Activated T-helper 2 cell treated with anti-CD3 and anti-CD28 coated beads, Interferon-gamma antibody, Interleukin-2, Interleukin-4, amounts not matched to agents 10 μg/mL and 5 μg/mL and 100 μg/mL, durations not matched to agents 14 hours and 24 hours and 36 hours (primary cell): ENCODE data around the gene GRM4. TPM values are rescaled to one million over a fixed set of nuclear protein-coding genes. Genes with fewer than 3 reads are reported as not detected.

Experiments
- DNase-seq: peaks from one replicate; pipeline ENCODE4 v3.0.0; 2021; ENCODE audit warnings: low spot score
- H3K27ac Mint-ChIP-seq: one replicate; pipeline ENCODE4 v1.8.0; 2021; ENCODE audit warnings: mixed read lengths
- H3K27me3 Mint-ChIP-seq: one replicate; pipeline ENCODE4 v1.8.0; 2021; ENCODE audit warnings: low read depth, mixed read lengths
- H3K36me3 Mint-ChIP-seq: one replicate; pipeline ENCODE4 v1.8.0; 2021; ENCODE audit warnings: low read depth, mixed read lengths
- H3K4me1 Mint-ChIP-seq: one replicate; pipeline ENCODE4 v1.8.0; 2021; ENCODE audit warnings: low read depth, mixed read lengths
- H3K4me3 Mint-ChIP-seq: one replicate; pipeline ENCODE4 v1.8.0; 2021; ENCODE audit warnings: low read depth, mild to moderate bottlenecking, moderate library complexity, mixed read lengths
- H3K9me3 Mint-ChIP-seq: one replicate; pipeline ENCODE4 v1.8.0; 2021; ENCODE audit warnings: mixed read lengths
- intact Hi-C: fragments of 100-400 bp; cut with micrococcal nuclease; formaldehyde crosslinking; loops from one replicate; pipeline ENCODE4 v1.15.1; 2023
- total RNA-seq: library from RNA; stranded (reverse); gene quantifications from 2 replicates; pipeline ENCODE4 v1.2.3, GENCODE V29; 2022

Gene GRM4
- total RNA-seq, 1 donor from 2014 or later = not detected

DNA sequence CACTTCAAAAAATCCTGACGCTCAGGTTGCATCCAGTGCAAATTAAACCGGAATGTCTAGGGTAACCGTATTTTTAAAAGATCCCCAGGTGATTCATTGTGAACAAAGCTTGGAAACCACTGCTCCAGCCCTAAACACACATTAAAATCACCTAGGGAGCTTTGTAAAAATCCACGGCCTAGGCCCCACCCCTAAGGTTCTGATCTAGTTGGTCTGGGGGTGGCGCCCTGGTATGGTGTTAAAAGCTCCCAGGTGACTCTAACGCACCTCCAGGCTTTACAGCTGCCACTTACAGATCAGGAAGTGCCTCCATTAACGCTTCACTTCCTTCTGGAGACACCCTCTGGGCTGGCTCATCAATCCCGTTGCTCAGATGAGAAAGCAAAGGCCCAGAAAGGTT is 92.2 kb downstream of the GRM4 start:
- Mint-ChIP-seq H3K27me3 (no peaks in the 10 kb centered on the region), H3K27ac (no peak overlapping the region)

GRCh38 chr6:34052918-34053608 is 92.8 kb downstream of the GRM4 start:
- Mint-ChIP-seq H3K27ac (no peak overlapping the region), H3K9me3 (no peaks in the 10 kb centered on the region), H3K36me3 (no peaks in the 10 kb centered on the region), H3K27me3 (no peaks in the 10 kb centered on the region), H3K4me1 (no peaks in the 10 kb centered on the region), H3K4me3 (no peak overlapping the region)
- no peak for DNase-seq
- intact Hi-C loops = no loop called here

More for the DNA sequence above, 92.2 kb downstream of the GRM4 start:
- H3K9me3 Mint-ChIP-seq = no peaks in the 10 kb centered on the region
- DNase-seq = no peak
- intact Hi-C loops = loop anchor here (2.0 kb wide), 1 partner anchor 101 kb away; no protein-coding TSS in a partner anchor
- no peaks in the 10 kb centered on the region for H3K4me1 Mint-ChIP-seq
- no peak overlapping the region for H3K4me3 Mint-ChIP-seq
- H3K36me3 Mint-ChIP-seq = no peaks in the 10 kb centered on the region

DNA sequence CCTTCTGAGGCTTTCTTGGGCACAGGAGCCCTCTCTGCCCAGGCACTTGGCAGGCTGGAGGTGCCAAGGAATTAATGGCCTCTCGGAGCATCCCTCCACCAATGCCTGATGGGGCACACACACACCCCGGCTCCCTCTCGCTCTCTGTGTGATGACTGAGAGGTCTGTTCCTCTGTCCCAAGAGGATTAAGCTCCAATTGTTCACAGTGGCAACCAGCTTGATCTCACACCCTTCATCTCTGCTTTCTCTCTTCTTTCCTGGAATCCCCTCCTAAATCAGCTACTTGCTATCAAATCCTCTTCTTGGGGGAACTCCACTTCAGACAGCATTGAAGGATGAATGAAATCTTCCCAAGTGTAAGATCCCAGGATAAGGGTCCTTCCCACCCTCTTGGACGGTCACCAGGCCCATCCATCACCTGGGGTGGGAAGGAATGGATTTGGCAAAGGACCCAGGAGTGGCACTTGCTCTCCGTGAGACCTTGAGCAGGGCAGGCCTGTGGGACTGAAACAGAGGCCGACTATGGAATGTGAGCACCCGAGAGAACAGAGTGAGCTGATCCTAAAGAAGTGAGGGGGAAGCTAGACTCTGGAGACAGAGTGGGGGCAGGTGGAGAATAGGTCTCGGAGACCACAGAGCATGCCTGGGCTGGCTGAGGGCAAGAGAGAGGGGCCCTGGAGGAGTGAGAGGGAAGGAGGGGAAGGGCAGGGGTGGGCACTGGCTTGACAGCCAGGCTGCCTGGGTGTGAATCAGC is 93.6 kb downstream of the GRM4 start:
- intact Hi-C loops = no loop called here
- H3K27me3 Mint-ChIP-seq = no peaks in the 10 kb centered on the region
- H3K36me3 Mint-ChIP-seq = no peaks in the 10 kb centered on the region
- H3K9me3 Mint-ChIP-seq = no peaks in the 10 kb centered on the region
- no peak overlapping the region for H3K27ac Mint-ChIP-seq
- no peaks in the 10 kb centered on the region for H3K4me1 Mint-ChIP-seq
- no peak for DNase-seq
- H3K4me3 Mint-ChIP-seq = no peak overlapping the region

- no peak overlapping the region for H3K4me3 Mint-ChIP-seq
- no peak for DNase-seq
- H3K4me1 Mint-ChIP-seq = no peaks in the 10 kb centered on the region
- H3K36me3 Mint-ChIP-seq = no peaks in the 10 kb centered on the region
- no peaks in the 10 kb centered on the region for H3K27me3 Mint-ChIP-seq
- no peak overlapping the region for H3K27ac Mint-ChIP-seq
- H3K9me3 Mint-ChIP-seq = no peaks in the 10 kb centered on the region
- intact Hi-C loops = no loop called here
These were observed 94.5 kb downstream of the GRM4 start for GRCh38 chr6:34051331-34051919.

- no peak overlapping the region for H3K27ac Mint-ChIP-seq
- intact Hi-C loops = no loop called here
- no peaks in the 10 kb centered on the region for H3K4me1 Mint-ChIP-seq
- H3K9me3 Mint-ChIP-seq = no peaks in the 10 kb centered on the region
- DNase-seq = no peak
- H3K4me3 Mint-ChIP-seq = no peak overlapping the region
- H3K27me3 Mint-ChIP-seq = peaks cover 1% of the 10 kb centered on the region
- H3K36me3 Mint-ChIP-seq = no peaks in the 10 kb centered on the region
These were observed 95.2 kb downstream of the GRM4 start for GRCh38 chr6:34050691-34051090.

- Mint-ChIP-seq H3K36me3 (no peaks in the 10 kb centered on the region), H3K4me1 (peaks cover 3% of the 10 kb centered on the region), H3K4me3 (no peak overlapping the region), H3K27ac (no peak overlapping the region), H3K9me3 (no peaks in the 10 kb centered on the region), H3K27me3 (peaks cover 1% of the 10 kb centered on the region)
- no peak for DNase-seq
- intact Hi-C loops = no loop called here
These were observed 96.2 kb downstream of the GRM4 start for GRCh38 chr6:34049395-34050342.

GRCh38 chr6:34047913-34048867 is 97.7 kb downstream of the GRM4 start:
- H3K36me3 Mint-ChIP-seq = no peaks in the 10 kb centered on the region
- peaks cover 1% of the 10 kb centered on the region for H3K27me3 Mint-ChIP-seq
- DNase-seq = no peak
- no peak overlapping the region for H3K27ac Mint-ChIP-seq
- no peaks in the 10 kb centered on the region for H3K9me3 Mint-ChIP-seq
- intact Hi-C loops = no loop called here
- H3K4me3 Mint-ChIP-seq = no peak overlapping the region
- peaks cover 4% of the 10 kb centered on the region for H3K4me1 Mint-ChIP-seq

DNA sequence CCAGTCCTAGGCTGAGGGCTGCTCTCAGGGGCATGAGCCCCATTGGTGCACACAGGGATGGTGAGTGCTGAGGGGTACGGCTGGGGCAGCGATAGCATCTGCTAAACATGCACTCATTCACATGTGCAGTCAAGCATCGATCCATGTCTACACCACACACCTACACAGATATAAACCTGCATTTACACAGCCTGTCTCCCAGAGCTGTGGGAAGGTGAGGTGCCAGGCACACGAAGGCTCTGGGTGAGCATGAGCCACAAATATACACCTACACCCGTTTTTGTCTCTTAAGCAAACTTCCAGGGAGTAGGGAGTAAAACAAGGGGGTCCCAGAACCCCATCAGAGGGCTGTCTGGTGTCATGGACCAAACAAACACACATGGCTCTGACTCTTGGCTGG is 99.3 kb downstream of the GRM4 start:
- Mint-ChIP-seq H3K4me1 (peaks cover 4% of the 10 kb centered on the region), H3K4me3 (no peak overlapping the region), H3K27me3 (peaks cover 1% of the 10 kb centered on the region), H3K36me3 (no peaks in the 10 kb centered on the region), H3K27ac (no peak overlapping the region), H3K9me3 (no peaks in the 10 kb centered on the region)
- DNase-seq = no peak
- intact Hi-C loops = no loop called here

DNA sequence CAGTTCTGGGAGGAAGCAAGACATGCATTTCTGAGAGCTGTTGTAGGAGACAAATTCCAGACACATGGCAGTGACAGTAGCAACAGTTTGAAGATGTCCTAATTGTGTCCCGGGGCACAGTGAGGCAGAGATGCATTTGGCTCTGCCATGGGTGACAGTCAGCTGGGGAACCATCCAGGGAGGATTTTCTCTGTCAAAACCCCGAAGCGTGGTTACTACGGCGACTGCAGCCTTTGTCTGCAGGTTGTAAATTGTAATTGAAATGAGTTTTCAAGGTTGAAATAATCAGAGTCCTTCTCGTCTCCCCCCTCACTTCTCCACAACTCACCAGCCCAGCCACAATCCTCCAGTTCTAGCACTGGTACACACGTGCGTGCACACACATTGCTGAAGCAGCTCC is 100.1 kb downstream of the GRM4 start:
- Mint-ChIP-seq H3K4me1 (peaks cover 4% of the 10 kb centered on the region), H3K9me3 (no peaks in the 10 kb centered on the region), H3K27me3 (peaks cover 1% of the 10 kb centered on the region), H3K27ac (no peak overlapping the region), H3K4me3 (no peak overlapping the region), H3K36me3 (no peaks in the 10 kb centered on the region)
- intact Hi-C loops = no loop called here
- DNase-seq = no peak

GRCh38 chr6:34044945-34045595 is 100.8 kb downstream of the GRM4 start:
- peaks cover 1% of the 10 kb centered on the region for H3K27me3 Mint-ChIP-seq
- no peak overlapping the region for H3K4me3 Mint-ChIP-seq
- no peak overlapping the region for H3K27ac Mint-ChIP-seq
- intact Hi-C loops = no loop called here
- H3K4me1 Mint-ChIP-seq = peaks cover 4% of the 10 kb centered on the region
- DNase-seq = no peak
- H3K36me3 Mint-ChIP-seq = no peaks in the 10 kb centered on the region
- H3K9me3 Mint-ChIP-seq = no peaks in the 10 kb centered on the region

- H3K27me3 Mint-ChIP-seq = peaks cover 1% of the 10 kb centered on the region
- H3K36me3 Mint-ChIP-seq = no peaks in the 10 kb centered on the region
- DNase-seq = no peak
- peaks cover 4% of the 10 kb centered on the region for H3K4me1 Mint-ChIP-seq
- H3K4me3 Mint-ChIP-seq = no peak overlapping the region
- no peaks in the 10 kb centered on the region for H3K9me3 Mint-ChIP-seq
- intact Hi-C loops = no loop called here
- no peak overlapping the region for H3K27ac Mint-ChIP-seq
These were observed 102.5 kb downstream of the GRM4 start for GRCh38 chr6:34043359-34043758.
